SK-N-SH (cell line): ENCODE results near the gene HCRTR2. TPM values are rescaled to one million over a fixed set of nuclear protein-coding genes. Genes with fewer than 3 reads are reported as not detected.

Experiments used
- CTCF ChIA-PET: fragments of 300-600, 350-600 bp; formaldehyde crosslinking; extraction: SDS; loops from one replicate; lab custom pipeline; 2021; lab: Yijun Ruan, JAX
- POLR2A ChIA-PET: fragments of 350-600 bp; sonication (Branson Sonifier 250); formaldehyde crosslinking; extraction: SDS; loops from one replicate; lab custom pipeline; 2020; ENCODE audit warnings: antibody characterized with exemption, inconsistent platforms; lab: Yijun Ruan, JAX
- DNase-seq: peaks from one replicate; pipeline ENCODE4 v3.0.0; 2012
- H2AFZ ChIP-seq: fragments of 200-600 bp; sonication (generic); 2 replicates; pipeline ENCODE4 v1.8.1; 2016; ENCODE audit warnings: antibody characterized with exemption, mild to moderate bottlenecking, low read depth
- H3F3A ChIP-seq: fragments of 200-600 bp; sonication (generic); replicated peaks from 2 replicates; pipeline ENCODE3; 2016; ENCODE audit warnings: antibody characterized with exemption, mild to moderate bottlenecking; ENCODE audit not compliant: insufficient read depth
- H3K27ac ChIP-seq, 2 experiments: fragments of 200-500 bp in 1 of 2; fragments of 200-600 bp in 1 of 2; sonication (Bioruptor generic) in 1 of 2; sonication (generic), shearing (Covaris generic) in 1 of 2; 2 replicates each; pipeline versions ENCODE4 v1.5.1 to v1.6.1; 2014 to 2016; ENCODE audit warnings: low read depth in 2 of 2, inconsistent platforms in 1 of 2, low read length in 1 of 2, mild to moderate bottlenecking in 1 of 2, mixed read lengths in 1 of 2
- H3K27me3 ChIP-seq: fragments of 200-600 bp; sonication (generic), shearing (Covaris generic); 2 replicates; pipeline ENCODE4 v1.6.1; 2016; ENCODE audit warnings: mixed run types; ENCODE audit not compliant: insufficient read depth
- H3K36me3 ChIP-seq, 2 experiments: fragments of 200-500 bp in 1 of 2; fragments of 200-600 bp in 1 of 2; sonication (Bioruptor generic) in 1 of 2; sonication (generic) in 1 of 2; replicated peaks in 1 of 2; 2 replicates each; pipeline versions ENCODE3 to v1.5.1; 2014 to 2016; ENCODE audit warnings: low read length in 1 of 2, mild to moderate bottlenecking in 1 of 2; ENCODE audit not compliant: insufficient read depth in 2 of 2, control insufficient read depth in 1 of 2
- H3K4me1 ChIP-seq, 2 experiments: fragments of 200-500 bp in 1 of 2; fragments of 200-600 bp in 1 of 2; sonication (Bioruptor generic) in 1 of 2; sonication (generic), shearing (Covaris generic) in 1 of 2; 2 replicates each; pipeline versions ENCODE4 v1.5.1 to v1.6.1; 2014 to 2016; ENCODE audit warnings: low read depth in 1 of 2, low read length in 1 of 2, mixed run types in 1 of 2; ENCODE audit not compliant: insufficient read depth in 2 of 2, control insufficient read depth in 1 of 2
- H3K4me2 ChIP-seq: fragments of 200-600 bp; sonication (generic), shearing (Covaris generic); 2 replicates; pipeline ENCODE4 v1.6.1; 2017; ENCODE audit warnings: mixed run types
- H3K4me3 ChIP-seq, 2 experiments: fragments of 200-500 bp in 1 of 2; fragments of 200-600 bp in 1 of 2; sonication (Bioruptor generic) in 1 of 2; sonication (generic), shearing (Covaris generic) in 1 of 2; 2 replicates each; pipeline versions ENCODE4 v1.5.1 to v1.8.1; 2014 to 2016; ENCODE audit warnings: low read depth in 2 of 2, inconsistent platforms in 1 of 2, low read length in 1 of 2, mild to moderate bottlenecking in 1 of 2, mixed read lengths in 1 of 2, moderate library complexity in 1 of 2
- H3K79me2 ChIP-seq: fragments of 200-600 bp; sonication (generic); 2 replicates; pipeline ENCODE4 v1.8.1; 2017; ENCODE audit warnings: mild to moderate bottlenecking; ENCODE audit not compliant: insufficient read depth
- H3K9ac ChIP-seq: fragments of 200-600 bp; sonication (generic); 2 replicates; pipeline ENCODE4 v1.6.1; 2017; ENCODE audit warnings: mixed run types
- H3K9me2 ChIP-seq: fragments of 200-600 bp; sonication (generic); 2 replicates; pipeline ENCODE4 v1.6.1; 2017; ENCODE audit warnings: mixed run types
- H3K9me3 ChIP-seq: fragments of 200-600 bp; sonication (generic); 2 replicates; pipeline ENCODE4 v1.6.1; 2017; ENCODE audit warnings: mixed run types, mild to moderate bottlenecking, moderate library complexity
- H4K20me1 ChIP-seq: fragments of 200-600 bp; sonication (generic); 2 replicates; pipeline ENCODE4 v1.6.1; 2017; ENCODE audit warnings: mild to moderate bottlenecking, mixed run types; ENCODE audit not compliant: insufficient read depth
- CTCF ChIP-seq: fragments of 200-600 bp; sonication (generic); IDR thresholded peaks from 2 replicates; pipeline ENCODE4 v1.6.1; 2017; ENCODE audit warnings: antibody characterized with exemption, mild to moderate bottlenecking, moderate library complexity
- FOXM1 ChIP-seq: IDR thresholded peaks from 2 replicates; pipeline ENCODE4 v1.4.0; 2012; ENCODE audit warnings: low read depth, mild to moderate bottlenecking
- GABPA ChIP-seq: IDR thresholded peaks from 2 replicates; pipeline ENCODE4 v1.4.0; 2012; ENCODE audit warnings: low read depth, mild to moderate bottlenecking
- JUND ChIP-seq: IDR thresholded peaks from 2 replicates; pipeline ENCODE4 v1.4.0; 2012
- MXI1 ChIP-seq: IDR thresholded peaks from 2 replicates; pipeline ENCODE4 v1.6.1; 2012; ENCODE audit warnings: mild to moderate bottlenecking, low read depth, low read length, improper control_type of control experiment
- RCOR1 ChIP-seq: fragments of 150-350 bp; IDR thresholded peaks from 2 replicates; pipeline ENCODE4 v1.6.1; 2017; ENCODE audit warnings: antibody characterized with exemption, low read length
- RFX5 ChIP-seq: IDR thresholded peaks from 2 replicates; pipeline ENCODE4 v1.6.1; 2012; ENCODE audit warnings: mild to moderate bottlenecking, improper control_type of control experiment, low read length
- SIN3A ChIP-seq: IDR thresholded peaks from 2 replicates; pipeline ENCODE4 v1.6.1; 2012; ENCODE audit warnings: low read depth, mild to moderate bottlenecking, low read length, moderate library complexity, borderline replicate concordance
- SMC3 ChIP-seq: IDR thresholded peaks from 2 replicates; pipeline ENCODE4 v1.6.1; 2012; ENCODE audit warnings: low read depth, low read length, improper control_type of control experiment
- TCF12 ChIP-seq: IDR thresholded peaks from 2 replicates; pipeline ENCODE4 v1.4.0; 2012
- USF1 ChIP-seq: IDR thresholded peaks from 2 replicates; pipeline ENCODE4 v1.4.0; 2012; ENCODE audit warnings: low read depth, borderline replicate concordance
- USF2 ChIP-seq: fragments of 150-350 bp; IDR thresholded peaks from 2 replicates; pipeline ENCODE4 v1.6.1; 2017; ENCODE audit warnings: antibody characterized with exemption, low read length, low read depth, borderline replicate concordance
- ZBTB33 ChIP-seq: IDR thresholded peaks from 2 replicates; pipeline ENCODE4 v1.4.0; 2012; ENCODE audit warnings: low read depth, borderline replicate concordance
- WGBS: methylation state at CpG from one replicate; pipeline ENCODE4 v1.1.6; 2017; ENCODE audit warnings: low lambda C conversion rate; 5-methylcytosine and 5-hydroxymethylcytosine counted together
- polyA plus RNA-seq, 3 experiments: library from polyadenylated mRNA; depleted of rRNA; stranded (reverse); fragments of >200 nt; gene quantifications; 2 replicates each; pipeline ENCODE4 v1.2.3, GENCODE V29; 2012

HCRTR2 gene
- polyA plus RNA-seq, 1 of the 3 experiments (the other 2 are of a cell fraction) = not detected

GRCh38 chr6:55180258-55180657, 5.9 kb downstream of the HCRTR2 start:
- Histone ChIP-seq H3K4me1 (no peaks in the 10 kb centered on the region), H4K20me1 (no peaks in the 10 kb centered on the region), H3K79me2 (no peaks in the 10 kb centered on the region), H3K36me3 (no peaks in the 10 kb centered on the region)
- DNase-seq = no peak
- no peak for TF ChIP-seq SIN3A
- no peak for TF ChIP-seq TCF12
- TF ChIP-seq USF1 = no peak
- no peak for TF ChIP-seq RCOR1
- no peak for TF ChIP-seq USF2
- no peak for TF ChIP-seq FOXM1
- no peak for TF ChIP-seq ZBTB33
- TF ChIP-seq RFX5 = no peak
- TF ChIP-seq SMC3 = no peak
- no peak for TF ChIP-seq CTCF
- no peak for TF ChIP-seq JUND
- TF ChIP-seq GABPA = no peak
- TF ChIP-seq MXI1 = no peak
- TF ChIP-seq, all 33 proteins: peak for 0
- no peak overlapping the region for H3K9ac ChIP-seq
- no peaks in the 10 kb centered on the region; the same call in 1 of the 2 replicates for H3K27me3 ChIP-seq
- no peaks in the 10 kb centered on the region for H3K9me3 ChIP-seq
- H3K4me3 ChIP-seq = no peak overlapping the region
- H3F3A ChIP-seq = no peaks in the 10 kb centered on the region
- H3K27ac ChIP-seq = no peak overlapping the region
- no peak overlapping the region for H3K4me2 ChIP-seq
- 0% methylated on average over 1 of the region's 1 CpG for WGBS
- H3K9me2 ChIP-seq = no peaks in the 10 kb centered on the region
- H2AFZ ChIP-seq = no peak overlapping the region
- POLR2A ChIA-PET = no interaction called here
- CTCF ChIA-PET = no interaction called here
